Stimulated activated CD8-positive, alpha-beta memory T cell treated with anti-CD3 and anti-CD28 coated beads, Interleukin-2, amount 100 ng/mL, for 1 hour (primary cell): ENCODE data around the gene CACNG6.
A peak's percentile ranks its signal among the peaks of the same experiment; 100 is the strongest.

ENCODE experiments used
- DNase-seq, 2 donors: peaks; one replicate each; pipeline ENCODE4 v3.0.0-alpha.2; 2020; ENCODE audit warnings: low read depth in 2 of 2

CACNG6 gene

DNA sequence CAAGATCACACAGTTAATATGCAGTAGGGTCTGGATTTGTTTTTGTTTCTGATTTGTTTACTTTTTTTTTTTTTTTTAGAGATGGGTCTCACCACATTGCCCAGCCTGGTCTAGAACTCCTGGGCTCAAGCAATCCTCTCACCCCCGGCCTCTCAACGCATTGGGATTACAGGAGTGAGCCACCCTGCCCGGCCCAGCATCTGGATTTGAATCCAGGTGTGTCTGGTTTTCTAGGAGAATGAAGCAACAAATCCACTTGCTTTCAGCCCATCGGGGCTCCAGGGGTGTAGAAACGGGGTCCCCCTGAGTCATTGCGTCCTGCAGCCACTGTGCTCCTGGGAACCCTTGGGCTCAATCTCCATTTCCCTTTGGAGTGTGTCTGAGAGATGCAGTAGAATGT is 22.1 kb upstream of the CACNG6 start:
- no peak for DNase-seq

DNA sequence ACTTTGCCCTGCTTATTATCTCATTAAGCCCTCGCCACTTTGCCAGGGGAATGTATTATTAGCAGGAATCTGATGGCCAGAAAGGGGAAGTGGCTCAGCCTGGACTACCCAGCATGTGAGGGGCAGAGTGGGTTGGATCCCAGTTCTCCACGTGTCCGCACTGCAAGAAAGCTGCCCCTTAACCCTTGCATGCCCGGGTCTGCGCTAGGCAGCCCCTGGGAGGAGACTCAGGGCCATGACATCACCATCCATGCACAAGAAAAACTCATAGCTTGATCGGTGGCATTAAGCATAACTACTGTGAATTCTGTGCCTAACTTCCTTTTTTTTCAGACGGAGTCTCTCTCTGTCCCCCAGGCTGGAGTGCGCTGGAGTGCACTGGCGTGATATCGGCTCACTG is 19.8 kb upstream of the CACNG6 start:
- DNase-seq: no peak

DNA sequence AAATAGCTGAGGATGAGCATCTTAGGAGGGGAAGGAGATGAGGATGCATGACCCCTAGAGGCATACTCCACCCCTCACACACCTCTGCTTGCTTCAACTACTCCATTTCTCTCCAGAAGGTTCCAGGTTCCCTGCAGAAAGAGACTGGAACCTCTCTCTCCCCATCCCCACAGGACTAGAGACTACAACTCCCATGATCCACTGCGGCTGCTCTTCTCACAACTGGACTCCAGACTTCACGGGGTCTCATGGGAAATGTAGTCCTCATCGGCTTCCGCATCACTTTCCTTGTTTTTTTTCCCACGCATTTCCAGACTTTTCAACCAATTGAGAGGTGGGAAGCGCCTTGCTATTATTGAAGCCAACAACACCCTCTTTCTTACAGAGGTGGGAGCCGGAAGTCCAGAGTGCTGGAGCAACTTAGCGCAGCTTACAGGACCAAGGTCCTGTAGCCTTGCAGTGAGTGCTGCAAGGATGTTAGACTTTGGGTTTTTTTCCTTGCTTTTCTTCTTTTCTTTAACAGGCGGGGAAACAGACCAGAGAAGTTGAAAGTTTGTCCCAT is 13.9 kb upstream of the CACNG6 start:
- DNase-seq: peak; percentile 18 to 32

DNA sequence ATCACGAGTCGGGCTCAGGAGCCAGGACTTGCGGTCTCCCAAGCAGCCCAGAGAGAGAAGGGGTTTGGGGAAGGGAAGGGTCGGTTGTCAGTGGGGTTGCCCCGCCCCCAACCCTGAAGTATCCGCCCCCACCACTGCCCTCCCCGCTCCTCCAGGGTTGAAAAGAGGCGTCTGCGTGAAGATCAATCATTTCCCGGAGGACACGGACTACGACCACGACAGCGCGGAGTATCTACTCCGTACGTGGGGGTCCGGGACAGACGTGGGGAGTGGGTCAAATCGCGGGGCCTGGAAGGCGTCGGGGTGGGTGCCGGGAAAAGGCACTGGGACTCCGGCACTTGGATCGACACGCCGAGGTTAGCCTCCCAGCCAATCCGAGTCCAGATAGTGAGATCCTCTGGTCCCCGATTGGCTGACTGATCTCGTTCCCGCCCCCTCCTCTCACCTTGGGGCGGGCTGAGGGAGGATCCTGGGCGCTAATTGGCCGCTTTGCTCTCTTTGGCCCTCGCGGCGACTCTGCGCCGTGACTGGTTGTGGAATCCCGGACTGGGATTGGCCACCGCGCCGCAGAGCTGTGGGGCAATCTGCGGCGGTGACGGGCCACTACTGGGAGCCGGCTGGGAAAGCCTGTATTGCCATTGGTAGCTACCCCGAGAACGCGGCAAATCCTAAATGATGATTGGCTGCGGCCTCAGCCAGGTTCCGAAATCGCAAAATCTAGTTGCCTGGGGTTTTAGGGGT is 13.3 kb upstream of the CACNG6 start:
- no peak for DNase-seq

DNA sequence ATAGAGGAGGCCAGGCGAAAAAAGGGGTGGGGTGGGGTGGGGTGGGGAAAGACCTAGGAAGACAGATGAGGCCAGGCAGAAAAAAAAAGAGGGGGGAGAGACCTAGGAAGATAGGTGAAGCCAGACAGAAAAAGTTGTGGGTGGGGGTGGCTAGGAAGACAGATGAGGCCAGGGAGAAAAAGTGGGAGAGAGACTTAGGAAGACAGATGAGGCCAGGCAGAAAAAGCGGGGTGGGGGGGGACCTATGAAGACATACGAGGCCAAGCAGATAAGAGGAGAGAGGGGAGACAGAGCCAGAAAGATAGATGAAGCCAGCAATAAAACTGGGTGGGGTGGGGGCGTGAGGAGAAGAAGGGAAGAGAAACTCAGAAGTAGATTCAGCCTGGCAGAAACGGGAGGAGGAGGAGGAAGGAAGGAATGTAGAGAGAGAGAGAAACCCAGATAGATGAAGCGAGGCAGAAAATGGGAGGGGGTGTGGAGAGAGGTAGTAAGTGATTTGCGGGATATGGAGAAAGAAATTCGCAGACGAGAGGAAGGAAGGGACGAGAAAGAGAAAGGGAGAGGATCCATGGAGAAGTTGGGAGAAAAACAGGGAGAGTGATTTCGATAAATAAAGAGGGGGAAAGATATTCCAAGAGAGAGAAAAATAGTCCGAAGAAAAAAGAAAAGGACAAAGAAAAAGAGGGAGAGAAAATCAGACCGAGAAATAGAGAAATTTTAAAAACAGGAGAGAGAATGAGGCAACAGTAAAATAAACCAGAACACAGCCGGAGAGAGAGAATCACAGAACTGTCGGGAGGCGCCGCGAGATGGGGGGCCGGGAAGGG is 12.2 kb upstream of the CACNG6 start:
- DNase-seq: no peak

DNA sequence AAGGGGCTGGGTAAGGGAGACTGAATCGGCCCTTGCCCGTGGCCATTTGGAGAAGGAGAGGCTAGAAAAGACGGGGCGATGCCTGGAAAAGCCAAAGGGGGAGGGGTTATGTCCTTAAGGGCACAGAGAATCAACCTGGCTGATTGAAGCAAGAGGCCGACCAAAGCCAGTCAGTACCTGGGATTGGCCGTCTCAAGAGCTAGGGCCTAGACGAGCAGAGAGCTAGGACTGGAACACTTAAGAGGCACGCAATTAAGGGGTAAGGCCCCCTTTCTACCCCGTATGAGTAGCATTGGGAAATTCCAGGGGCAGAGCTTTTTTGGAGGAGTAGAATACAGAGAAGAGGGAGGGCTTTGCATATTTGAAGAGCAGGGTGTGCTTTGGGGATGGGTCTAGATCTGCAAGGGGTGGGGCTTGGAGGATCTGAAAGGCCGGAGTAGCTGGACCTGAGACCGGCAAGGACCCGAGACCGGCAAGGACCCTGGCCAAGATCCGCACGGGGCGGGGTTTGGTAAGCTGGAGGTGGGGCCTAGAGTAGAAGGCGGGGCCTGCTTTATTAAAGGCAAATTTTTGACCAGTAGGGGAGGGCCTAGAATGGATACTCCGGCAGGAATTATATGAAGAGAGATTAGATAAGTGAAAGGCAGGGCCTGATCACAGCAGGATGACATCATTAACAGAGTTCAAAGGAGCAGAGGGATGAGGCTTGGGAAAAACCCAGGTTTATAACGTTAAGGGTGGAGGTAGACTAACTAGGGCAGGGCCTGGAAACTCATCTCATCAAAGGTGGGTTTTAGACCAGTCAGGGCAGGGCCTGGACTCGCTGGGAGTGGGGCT is 10.7 kb upstream of the CACNG6 start:
- DNase-seq: no peak

DNA sequence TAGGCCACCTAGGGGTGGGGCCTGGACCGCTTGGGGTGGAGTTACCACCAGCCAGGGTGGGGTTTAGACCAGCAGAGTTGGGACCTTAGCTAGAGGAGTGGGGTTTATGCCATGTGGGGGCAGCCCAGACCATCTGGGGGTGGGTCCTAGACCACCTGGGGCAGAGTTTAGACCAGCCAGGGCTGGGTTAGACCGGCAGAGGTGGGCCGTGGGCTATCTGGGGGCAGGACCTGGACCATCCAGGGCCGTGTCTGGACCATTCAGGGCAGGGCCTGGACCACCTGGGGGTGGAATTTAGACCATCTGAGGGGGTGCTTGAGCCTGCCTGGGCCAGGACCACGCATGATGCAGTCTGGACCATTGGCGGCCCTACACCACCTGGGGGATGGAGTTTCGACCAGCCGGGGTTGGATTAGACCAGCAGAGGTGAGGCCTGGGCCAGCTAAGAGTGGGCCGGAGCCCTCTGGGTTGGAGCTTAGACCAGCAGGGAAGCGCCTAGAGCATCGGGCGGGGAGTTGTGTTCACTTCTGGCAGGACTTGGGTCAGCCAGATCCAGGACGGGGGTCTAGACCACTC is 10.0 kb upstream of the CACNG6 start:
- DNase-seq: no peak

DNA sequence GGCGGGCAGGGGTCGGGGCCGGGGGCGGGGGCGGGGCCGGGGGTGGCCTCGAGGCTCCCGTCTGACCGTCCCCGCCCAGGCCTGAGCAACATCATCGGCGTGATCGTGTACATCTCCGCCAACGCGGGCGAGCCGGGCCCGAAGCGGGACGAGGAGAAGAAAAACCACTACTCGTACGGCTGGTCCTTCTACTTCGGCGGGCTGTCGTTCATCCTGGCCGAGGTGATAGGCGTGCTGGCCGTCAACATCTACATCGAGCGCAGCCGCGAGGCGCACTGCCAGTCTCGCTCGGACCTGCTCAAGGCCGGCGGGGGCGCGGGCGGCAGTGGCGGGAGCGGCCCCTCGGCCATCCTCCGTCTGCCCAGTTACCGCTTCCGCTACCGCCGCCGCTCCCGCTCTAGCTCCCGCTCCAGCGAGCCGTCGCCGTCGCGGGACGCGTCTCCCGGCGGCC is 9.4 kb upstream of the CACNG6 start:
- DNase-seq: no peak

DNA sequence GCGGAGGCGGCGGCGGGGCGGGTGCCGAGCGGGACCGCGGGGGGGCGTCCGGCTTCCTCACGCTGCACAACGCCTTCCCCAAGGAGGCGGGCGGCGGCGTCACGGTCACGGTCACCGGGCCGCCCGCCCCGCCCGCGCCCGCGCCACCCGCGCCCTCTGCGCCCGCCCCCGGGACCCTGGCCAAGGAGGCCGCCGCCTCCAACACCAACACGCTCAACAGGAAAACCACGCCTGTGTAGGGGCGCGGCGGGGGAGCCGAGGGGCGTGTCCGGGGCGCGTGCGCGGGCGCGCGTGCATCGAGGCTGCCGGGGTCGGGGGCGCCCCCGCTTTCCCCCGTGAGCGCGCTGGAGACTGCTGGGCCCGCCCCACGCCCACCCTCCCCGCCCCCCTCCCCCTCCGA is 8.8 kb upstream of the CACNG6 start:
- DNase-seq: no peak

DNA sequence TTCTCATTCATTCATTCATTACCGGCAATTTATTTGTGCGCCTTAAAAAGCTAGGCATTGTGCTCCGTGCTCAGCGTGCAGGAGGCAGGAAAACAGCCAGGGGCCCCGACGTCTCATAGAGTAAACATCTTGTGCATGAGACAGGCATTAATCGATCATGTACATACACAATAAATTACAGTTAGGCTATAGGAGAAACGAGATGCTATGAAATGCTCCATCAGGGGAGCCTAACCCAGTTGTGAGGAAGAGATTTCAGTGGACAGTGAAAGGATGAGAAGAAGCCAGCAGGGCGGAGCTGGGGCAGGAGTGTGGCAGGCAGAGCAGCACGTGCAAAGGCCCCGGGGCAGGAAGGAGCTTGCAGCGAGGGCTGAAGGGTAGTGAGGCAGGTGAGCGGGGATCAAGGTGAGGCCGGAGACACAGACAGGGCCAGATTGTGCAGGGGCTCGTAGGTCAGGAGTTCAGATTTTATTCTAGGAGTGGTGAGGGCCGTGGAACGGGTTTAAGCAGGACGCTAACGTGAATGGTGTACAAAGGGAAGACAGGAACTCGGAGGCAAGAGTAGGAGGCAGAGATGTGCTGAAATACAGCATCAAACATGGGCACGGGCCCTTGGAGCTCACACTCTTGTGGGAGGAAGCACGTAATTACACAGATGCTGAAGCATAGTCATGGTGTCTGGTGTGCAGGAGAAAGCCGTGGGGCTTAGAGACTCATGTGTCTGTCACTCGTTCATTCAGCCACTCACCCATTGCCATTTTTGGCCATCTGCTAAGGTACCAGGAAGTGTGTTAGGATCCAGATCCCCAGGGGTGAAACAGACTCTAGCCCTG is 7.8 kb upstream of the CACNG6 start:
- DNase-seq: no peak

DNA sequence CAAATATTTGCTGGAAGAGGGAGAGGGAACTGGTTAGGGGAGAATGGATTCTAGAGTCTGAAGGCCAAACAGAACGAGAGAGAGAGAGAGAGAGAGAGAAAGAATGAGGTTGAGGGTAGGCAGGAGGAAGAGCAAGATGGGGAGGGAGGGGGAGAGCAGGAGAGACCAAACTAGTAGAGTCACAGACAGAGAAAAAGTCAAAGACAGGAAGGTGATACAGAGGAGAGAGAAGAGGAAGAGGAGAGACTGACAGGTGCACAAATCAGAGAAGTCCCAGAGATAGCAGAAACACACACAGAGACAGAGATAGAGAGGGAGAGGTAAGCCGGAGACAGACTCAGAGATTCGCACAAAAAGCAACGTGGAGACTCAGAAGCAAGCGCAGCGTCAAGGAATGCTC is 5.6 kb upstream of the CACNG6 start:
- DNase-seq: no peak

DNA sequence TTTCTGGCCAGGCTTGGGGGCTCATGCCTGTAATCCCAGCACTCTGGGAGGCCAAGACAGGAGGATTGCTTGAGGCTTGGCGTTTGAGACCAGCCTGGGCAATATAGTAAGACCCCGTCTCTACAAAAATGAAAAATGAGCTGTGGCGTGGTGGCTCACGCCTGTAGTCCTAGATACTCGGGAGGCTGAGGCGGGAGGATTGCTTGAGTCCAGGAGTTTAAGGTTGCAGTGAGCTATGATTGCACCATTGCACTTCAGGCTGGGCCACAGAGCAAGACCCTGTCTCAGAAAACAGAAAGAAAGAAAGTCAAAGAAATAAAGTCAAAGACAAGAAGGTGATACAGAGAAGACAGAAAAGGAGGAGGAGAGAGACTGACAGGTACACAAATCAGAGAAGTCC is 2.5 kb upstream of the CACNG6 start:
- no peak for DNase-seq

DNA sequence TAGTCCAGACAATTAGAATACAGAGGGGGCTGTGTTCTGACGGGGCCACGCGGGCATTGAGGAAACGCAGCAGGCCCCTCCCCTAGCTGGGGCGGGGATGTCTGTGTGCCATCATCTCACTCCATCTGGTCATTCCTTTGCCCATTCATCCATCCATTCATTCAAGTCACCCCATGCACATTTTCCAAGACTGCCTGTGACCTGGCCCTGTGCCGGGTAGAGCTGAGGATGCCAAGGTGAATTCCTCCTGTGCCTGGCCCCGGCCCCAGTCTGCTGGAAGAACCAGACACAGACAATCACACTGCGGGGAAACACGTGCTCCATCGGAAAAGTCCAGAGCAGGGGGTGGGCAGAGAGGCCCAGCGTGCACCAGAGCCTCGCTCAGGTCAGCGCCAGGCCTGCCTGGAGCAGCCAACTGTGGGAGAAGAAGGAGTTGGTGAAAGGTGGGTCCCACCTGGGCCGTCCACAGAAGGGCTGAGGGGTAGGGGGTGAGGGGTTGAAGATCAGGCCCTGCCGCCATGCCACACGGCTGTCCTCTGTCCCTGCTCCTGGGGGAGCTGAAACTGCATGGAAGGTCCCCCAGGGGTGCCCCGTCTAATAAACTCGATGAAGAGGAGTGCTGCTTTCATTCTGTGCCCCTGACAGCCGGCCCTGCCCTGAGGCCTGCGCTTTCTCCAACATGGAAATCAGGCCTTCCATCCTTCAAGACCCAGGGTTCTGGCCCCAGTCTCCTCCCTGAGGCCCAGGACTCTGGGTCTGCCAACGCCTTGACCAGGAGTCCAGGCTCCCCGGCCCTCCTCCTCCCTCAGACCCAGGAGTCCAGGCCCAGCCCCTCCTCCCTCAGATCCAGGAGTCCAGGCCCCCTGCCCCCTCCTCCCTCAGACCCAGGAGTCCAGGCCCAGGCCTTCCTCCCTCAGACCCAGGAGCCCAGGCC is 1.6 kb upstream of the CACNG6 start:
- no peak for DNase-seq

DNA sequence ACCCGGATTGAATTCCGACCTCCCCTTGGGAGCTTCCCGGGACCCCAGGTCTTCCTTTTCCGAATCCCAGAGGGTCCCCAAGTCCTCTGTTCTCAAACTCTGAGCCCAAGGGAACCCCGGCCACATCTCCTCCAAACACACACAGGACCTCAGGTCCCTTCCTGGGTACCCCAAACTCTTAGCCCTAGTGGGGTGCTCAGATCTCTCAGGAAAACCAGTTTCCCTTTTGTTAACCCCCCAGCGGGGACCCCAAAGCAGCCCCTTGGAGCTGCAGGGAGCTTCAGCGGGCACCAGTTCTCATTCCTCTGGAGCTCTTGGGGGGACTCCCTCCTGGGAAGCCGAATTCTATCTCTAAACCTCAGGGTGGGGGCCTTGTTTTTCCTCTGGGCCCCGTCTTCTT is 774 bp downstream of the CACNG6 start:
- no peak for DNase-seq

DNA sequence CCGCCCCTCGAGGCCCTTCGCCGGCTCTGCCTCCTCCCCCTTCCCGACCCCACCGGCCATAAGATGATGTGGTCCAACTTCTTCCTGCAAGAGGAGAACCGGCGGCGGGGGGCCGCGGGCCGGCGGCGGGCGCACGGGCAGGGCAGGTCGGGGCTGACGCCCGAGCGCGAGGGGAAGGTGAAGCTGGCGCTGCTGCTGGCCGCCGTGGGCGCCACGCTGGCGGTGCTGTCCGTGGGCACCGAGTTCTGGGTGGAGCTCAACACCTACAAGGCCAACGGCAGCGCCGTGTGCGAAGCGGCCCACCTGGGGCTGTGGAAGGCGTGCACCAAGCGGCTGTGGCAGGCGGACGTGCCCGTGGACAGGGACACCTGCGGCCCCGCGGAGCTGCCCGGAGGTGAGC is 1.4 kb downstream of the CACNG6 start:
- DNase-seq: no peak

DNA sequence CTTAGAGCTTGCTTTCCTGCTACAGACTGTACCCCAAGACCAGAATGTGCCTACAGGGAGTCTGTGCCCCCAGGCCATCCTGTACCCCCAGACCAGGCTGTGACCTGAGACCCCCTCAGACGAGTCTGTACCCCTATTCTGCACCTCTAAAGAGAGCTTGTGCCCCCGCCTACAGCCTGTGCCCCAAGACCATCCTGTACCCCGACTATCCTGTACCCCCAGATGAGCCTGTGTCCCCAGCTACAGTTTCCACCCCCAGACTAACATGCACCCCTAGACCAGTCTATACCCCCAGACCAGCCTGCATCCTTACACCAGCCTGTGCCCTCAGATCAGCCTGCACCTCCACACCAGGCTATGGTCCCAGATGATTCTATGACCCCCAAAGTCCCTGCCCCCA is 2.0 kb downstream of the CACNG6 start:
- DNase-seq: no peak

DNA sequence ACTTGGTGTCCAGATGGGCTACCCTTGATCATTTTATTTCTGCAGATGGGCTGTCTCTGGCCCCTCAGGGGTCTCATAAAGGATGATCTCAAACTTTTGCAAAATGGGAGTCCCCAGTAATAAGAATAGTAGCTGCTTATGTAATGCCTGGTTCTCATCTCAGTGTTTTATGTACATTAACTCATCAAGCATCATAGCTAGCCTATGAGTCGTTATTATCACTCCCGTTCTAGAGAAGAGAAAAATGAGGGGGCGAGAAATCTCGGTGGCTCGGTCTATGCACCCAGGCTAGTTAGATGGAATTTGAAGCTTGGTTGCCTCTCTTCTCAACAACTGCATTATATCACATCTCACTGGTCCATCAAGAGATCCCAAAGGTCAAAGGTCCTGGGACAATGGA is 3.4 kb downstream of the CACNG6 start:
- no peak for DNase-seq

DNA sequence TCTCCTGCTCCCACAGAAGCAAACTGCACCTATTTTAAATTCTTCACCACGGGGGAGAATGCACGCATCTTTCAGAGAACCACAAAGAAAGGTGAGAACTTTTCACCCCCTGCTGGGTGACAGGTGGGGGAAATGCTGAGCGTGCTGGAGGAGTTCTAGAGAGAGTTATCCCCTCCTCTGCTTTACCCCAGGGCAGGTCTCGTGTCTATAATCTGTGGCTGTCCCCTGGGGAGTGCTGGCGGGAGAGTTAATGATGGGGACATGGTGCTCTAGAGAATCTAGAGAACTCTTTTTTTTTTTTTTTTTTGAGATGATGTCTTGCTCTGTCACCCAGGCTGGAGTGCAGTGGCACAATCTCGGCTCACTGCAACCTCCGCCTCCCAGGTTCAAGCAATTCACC is 6.8 kb downstream of the CACNG6 start:
- no peak for DNase-seq

DNA sequence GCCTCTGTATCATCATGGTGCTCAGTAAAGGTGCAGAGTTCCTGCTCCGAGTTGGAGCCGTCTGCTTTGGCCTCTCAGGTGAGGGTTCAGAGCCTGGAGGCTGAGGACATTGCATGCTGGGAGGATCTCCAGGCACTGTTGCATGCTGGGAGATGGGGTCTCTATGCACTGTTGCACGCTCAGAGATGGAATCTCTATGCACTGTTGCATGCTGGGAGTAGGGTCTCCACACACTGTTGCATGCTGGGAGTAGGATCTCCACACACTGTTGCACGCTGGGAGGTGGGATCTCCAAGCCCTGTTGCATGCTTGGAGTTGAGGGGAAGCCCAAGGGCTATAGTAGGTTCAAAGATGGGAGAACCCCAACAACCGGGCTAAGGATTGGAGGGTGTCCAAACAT is 8.3 kb downstream of the CACNG6 start:
- no peak for DNase-seq

DNA sequence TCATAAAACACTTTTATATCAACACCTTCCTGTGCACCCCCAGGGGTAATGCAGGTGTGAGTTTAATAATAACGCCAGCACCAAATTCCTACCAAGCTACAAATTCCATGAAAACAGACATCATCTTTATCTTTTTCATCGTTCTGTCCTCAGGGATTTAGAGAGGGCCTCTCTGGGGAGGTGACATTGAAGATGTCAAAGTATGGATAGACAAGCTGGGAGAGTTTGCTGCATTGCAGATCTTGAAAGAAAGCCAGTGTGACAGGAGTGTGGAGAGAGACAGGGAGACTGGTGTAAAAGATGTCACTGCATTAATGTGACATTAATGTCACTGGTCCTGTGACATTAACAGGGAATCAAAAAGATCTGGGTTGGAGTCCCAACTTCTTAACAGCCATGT is 10.1 kb downstream of the CACNG6 start:
- no peak for DNase-seq
